Calu3 (cell line): ENCODE data around the gene TRIP13. TPM values are rescaled to one million over a fixed set of nuclear protein-coding genes. Genes with fewer than 3 reads are reported as not detected.

Source experiments
- BruUV-seq: library from RNA; stranded (reverse); fragments of 400-500 nt; replicated peaks from 2 replicates; lab custom pipeline; 2021; lab: Mats Ljungman, UMichigan
- CTCF ChIA-PET: fragments of 300-600 bp; sonication (Branson Sonifier 250); formaldehyde crosslinking; loops from one replicate; lab custom pipeline; 2022; ENCODE audit warnings: antibody characterized with exemption; lab: Charles Lee
- DNase-seq: peaks from one replicate; pipeline ENCODE4 v3.0.0; 2022
- H3K27ac Mint-ChIP-seq: one replicate; pipeline ENCODE4 v1.8.0; 2022; ENCODE audit warnings: mixed read lengths; ENCODE audit not compliant: unreplicated experiment
- H3K27me3 Mint-ChIP-seq: one replicate; pipeline ENCODE4 v1.8.0; 2022; ENCODE audit warnings: mixed read lengths; ENCODE audit not compliant: unreplicated experiment
- H3K36me3 Mint-ChIP-seq: one replicate; pipeline ENCODE4 v1.8.0; 2022; ENCODE audit warnings: mild to moderate bottlenecking, moderate library complexity, mixed read lengths; ENCODE audit not compliant: insufficient read depth, unreplicated experiment
- H3K4me1 Mint-ChIP-seq: one replicate; pipeline ENCODE4 v1.8.0; 2022; ENCODE audit warnings: mild to moderate bottlenecking, low read depth, mixed read lengths; ENCODE audit not compliant: unreplicated experiment
- H3K4me3 Mint-ChIP-seq: one replicate; pipeline ENCODE4 v1.8.0; 2022; ENCODE audit warnings: mild to moderate bottlenecking, low read depth, moderate library complexity, mixed read lengths; ENCODE audit not compliant: unreplicated experiment
- H3K9me3 Mint-ChIP-seq: one replicate; pipeline ENCODE4 v1.8.0; 2022; ENCODE audit warnings: low read depth, mixed read lengths; ENCODE audit not compliant: unreplicated experiment
- intact Hi-C: fragments of 100-400 bp; cut with micrococcal nuclease; formaldehyde crosslinking; loops from one replicate; pipeline ENCODE4 v1.10.0; 2022; ENCODE audit not compliant: unreplicated experiment
- total RNA-seq: library from RNA; stranded (reverse); gene quantifications from 2 replicates; pipeline ENCODE4 v1.2.3, GENCODE V29; 2022
- TF ChIP-seq, protein P1 (sequence below): fragments of 200-600 bp; IDR thresholded peaks from one replicate; pipeline ENCODE4 v1.8.0; 2022; ENCODE audit warnings: antibody characterized with exemption; ENCODE audit not compliant: unreplicated experiment

TRIP13 gene
- total RNA-seq, 1 experiment from 2014 or later: 29.9 TPM

DNA sequence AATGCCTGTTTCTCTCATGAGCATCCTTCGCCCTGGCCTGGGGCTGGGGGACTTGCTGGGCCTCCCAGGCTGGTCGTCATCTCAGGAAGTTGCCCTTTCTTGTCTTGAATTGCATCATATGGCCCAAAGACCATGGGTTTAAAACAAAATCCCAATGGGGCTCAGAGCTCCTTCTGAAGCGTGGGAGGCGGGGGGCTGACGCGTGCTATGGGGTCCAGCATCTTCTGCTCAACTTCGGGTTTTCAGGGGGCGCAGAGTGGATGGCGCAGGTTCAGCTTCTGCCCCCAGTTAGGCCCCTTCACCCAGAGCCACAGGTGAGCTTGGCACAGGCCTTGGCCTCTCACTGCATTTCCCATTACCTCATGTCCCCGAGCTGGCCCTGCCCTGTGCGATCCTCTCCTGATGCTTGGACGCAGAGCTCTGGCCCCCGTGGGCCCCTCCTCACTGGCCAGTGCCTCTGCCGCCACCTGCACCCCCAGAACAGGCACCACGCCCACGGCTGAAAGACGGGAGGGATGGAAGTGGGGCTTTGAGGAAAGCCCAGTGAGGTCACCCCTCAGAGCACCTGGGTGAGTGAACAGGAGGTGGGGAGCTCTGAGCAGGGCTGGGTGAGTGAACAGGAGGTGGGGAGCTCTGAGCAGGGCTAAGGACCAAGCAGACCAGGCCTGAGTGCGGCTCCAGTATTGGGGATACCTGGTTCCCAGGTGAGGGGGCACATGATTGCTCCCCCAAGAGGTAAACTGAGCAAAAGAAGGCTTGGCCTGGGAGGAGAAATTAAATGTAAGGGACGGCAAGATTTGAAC lies 56.0 kb downstream of the TRIP13 start:
- no TSS peak for BruUV-seq
- Mint-ChIP-seq H3K4me1 (no peaks in the 10 kb centered on the region), H3K9me3 (peaks cover 3% of the 10 kb centered on the region), H3K4me3 (no peak overlapping the region), H3K27ac (no peak overlapping the region), H3K36me3 (no peaks in the 10 kb centered on the region), H3K27me3 (peaks cover 80% of the 10 kb centered on the region)
- intact Hi-C loops: loop anchor here (10.0 kb wide), 1 partner anchor 56 kb away; the partner anchor contains the start of gene NKD2
- CTCF ChIA-PET: no interaction called here
- no peak for DNase-seq
- TF ChIP-seq, protein P1, sequence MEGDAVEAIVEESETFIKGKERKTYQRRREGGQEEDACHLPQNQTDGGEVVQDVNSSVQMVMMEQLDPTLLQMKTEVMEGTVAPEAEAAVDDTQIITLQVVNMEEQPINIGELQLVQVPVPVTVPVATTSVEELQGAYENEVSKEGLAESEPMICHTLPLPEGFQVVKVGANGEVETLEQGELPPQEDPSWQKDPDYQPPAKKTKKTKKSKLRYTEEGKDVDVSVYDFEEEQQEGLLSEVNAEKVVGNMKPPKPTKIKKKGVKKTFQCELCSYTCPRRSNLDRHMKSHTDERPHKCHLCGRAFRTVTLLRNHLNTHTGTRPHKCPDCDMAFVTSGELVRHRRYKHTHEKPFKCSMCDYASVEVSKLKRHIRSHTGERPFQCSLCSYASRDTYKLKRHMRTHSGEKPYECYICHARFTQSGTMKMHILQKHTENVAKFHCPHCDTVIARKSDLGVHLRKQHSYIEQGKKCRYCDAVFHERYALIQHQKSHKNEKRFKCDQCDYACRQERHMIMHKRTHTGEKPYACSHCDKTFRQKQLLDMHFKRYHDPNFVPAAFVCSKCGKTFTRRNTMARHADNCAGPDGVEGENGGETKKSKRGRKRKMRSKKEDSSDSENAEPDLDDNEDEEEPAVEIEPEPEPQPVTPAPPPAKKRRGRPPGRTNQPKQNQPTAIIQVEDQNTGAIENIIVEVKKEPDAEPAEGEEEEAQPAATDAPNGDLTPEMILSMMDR: no peak

DNA sequence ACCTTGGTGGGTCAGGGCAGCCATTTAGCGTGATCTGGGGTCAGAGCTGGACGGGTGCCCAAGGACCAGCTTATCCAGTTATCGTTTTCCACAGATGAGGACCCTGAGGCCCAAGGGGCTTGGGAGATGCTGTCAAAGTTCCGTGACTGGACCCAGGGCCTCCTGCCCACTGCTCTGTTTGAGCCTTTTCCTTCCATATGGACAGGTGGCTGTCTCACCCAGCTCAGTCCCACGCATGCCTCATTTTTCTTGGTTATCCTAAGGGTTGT lies 56.5 kb downstream of the TRIP13 start:
- CTCF ChIA-PET: interaction anchor here (0.7 kb wide), 1 partner anchor 57 kb away, joined by 3 read pairs; the partner anchor contains the start of gene BRD9
- Mint-ChIP-seq H3K9me3 (peaks cover 3% of the 10 kb centered on the region), H3K4me3 (no peak overlapping the region), H3K36me3 (no peaks in the 10 kb centered on the region), H3K4me1 (no peaks in the 10 kb centered on the region), H3K27me3 (peaks cover 80% of the 10 kb centered on the region), H3K27ac (no peak overlapping the region)
- TF ChIP-seq, protein P1: no peak
- intact Hi-C loops: loop anchor here (10.0 kb wide), 1 partner anchor 56 kb away; the partner anchor contains the start of gene NKD2
- BruUV-seq: no TSS peak
- DNase-seq: no peak

DNA sequence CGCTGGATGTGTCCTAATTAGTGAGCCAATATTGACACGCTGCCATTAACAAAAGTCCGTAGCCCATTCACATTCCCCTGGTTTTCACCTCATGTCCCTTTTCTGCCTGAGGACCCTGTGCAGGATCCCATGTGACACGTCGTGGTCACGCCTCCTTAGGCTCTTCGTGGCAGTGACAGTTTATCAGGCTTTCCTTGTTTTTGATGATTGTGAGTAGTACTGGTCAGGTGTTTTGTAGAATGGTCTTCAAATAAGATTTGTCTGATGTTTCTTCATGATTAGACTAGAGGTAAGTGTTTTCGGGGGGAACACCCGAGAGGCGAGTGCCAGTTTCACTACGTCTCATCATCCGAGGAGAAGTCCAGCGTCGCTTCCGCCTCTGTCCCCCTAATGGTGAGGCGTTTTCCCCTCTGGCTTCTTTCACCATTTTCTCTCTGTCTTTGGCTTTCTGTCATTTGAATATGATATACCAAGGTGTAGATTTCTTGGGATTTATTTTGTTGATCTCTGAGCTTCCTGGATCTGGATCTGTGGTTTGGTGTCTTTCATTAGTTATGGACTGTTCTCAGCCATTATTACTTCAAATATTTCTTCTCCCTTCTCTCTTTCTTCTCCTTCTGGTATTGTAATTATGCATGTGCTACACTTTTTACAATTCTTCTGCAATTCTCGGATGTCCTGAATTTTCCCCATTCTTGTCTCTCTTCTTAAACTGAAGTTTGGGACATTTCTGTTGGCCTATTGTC lies 57.3 kb downstream of the TRIP13 start:
- Mint-ChIP-seq H3K27ac (no peak overlapping the region), H3K9me3 (peaks cover 3% of the 10 kb centered on the region), H3K4me1 (no peaks in the 10 kb centered on the region), H3K4me3 (no peak overlapping the region), H3K27me3 (peaks cover 80% of the 10 kb centered on the region), H3K36me3 (no peaks in the 10 kb centered on the region)
- no TSS peak for BruUV-seq
- intact Hi-C loops: loop anchor here (10.0 kb wide), 1 partner anchor 55 kb away; the partner anchor contains the start of gene NKD2
- DNase-seq: no peak
- CTCF ChIA-PET: interaction anchor here (0.7 kb wide), 1 partner anchor 58 kb away, joined by 3 read pairs; the partner anchor contains the start of gene BRD9
- TF ChIP-seq, protein P1: no peak

DNA sequence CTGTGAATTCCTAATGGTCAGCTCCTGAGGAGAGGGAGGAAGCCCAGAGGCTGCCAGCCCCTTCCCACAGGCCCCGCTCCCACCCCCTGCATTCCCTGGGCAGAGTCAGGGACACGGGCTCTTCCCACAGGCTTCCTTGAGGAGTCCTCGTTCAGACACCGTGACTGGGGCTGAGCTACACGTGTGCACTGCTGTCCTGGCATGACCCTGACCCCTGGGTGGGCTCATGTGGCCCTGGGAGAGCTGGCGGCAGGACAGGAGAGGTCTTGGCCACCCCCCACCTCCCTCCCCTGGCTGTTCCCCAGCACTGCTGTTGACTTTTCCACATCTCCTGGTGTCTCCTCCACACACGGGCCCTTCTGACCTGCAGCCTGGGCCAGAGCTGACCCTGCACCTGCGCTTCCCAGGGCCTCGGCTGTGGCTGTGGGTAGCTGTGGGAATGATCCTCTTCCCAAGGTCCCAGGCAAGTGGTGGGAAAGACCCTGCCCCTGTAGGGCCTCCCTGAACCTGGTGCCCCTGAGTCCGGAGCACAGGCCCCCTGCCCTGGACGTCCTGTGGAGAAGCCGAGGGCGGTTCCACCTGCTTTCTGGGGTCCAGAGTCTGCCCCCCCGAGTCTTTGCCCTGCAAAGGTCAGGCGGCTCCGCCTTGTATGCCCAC lies 59.4 kb downstream of the TRIP13 start:
- Mint-ChIP-seq H3K27me3 (peaks cover 79% of the 10 kb centered on the region), H3K27ac (no peak overlapping the region), H3K4me3 (no peak overlapping the region), H3K4me1 (no peaks in the 10 kb centered on the region), H3K9me3 (peaks cover 3% of the 10 kb centered on the region), H3K36me3 (no peaks in the 10 kb centered on the region)
- no TSS peak for BruUV-seq
- TF ChIP-seq, protein P1: no peak
- intact Hi-C loops: no loop called here
- DNase-seq: no peak
- CTCF ChIA-PET: no interaction called here
